Fibroblast of the aortic adventitia (primary cell): ENCODE measurements around the gene ZNF304. TPM values are rescaled to one million over a fixed set of nuclear protein-coding genes. Genes with fewer than 3 reads are reported as not detected.

ENCODE experiments used
- DNase-seq: peaks from one replicate; pipeline ENCODE4 v3.0.0-alpha.2; 2010; ENCODE audit warnings: low read depth
- H3K4me3 ChIP-seq: 2 replicates; pipeline ENCODE4 v1.5.1; 2011; ENCODE audit warnings: low read depth, mild to moderate bottlenecking, control low read depth, low read length, moderate library complexity
- CTCF ChIP-seq: IDR thresholded peaks from 2 replicates; pipeline ENCODE4 v1.5.1; 2011; ENCODE audit warnings: mild to moderate bottlenecking, low read length, control low read depth, inconsistent platforms; ENCODE audit not compliant: insufficient read depth
- total RNA-seq: library from RNA; depleted of rRNA; stranded (reverse); fragments of >200 nt; gene quantifications from 2 replicates; pipeline ENCODE4 v1.2.3, GENCODE V29; 2012; ENCODE audit warnings: low replicate concordance

The ZNF304 gene
- total RNA-seq, 1 donor = 9.7 TPM

DNA sequence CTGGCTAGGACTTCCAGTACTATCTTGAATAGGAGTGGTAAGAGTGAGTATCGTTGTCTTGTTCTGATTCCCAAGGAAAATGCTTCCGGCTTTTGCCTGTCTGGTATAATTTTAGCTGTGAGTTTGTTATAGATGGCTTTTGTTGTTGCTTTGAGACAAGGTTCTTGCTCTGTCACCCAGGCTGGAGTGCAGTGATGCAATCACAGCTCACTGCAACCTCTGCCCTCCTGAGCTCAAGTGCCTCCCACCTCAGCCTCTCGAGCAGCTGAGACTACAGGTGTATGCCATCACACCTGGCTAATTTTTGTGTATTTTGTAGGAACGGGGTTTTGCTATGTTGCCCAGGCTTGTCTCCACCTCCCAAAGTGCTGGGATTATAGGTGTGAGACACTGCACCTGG is 36.9 kb upstream of the ZNF304 start:
- H3K4me3 ChIP-seq = no peak overlapping the region
- no peak for DNase-seq
- TF ChIP-seq CTCF = no peak

DNA sequence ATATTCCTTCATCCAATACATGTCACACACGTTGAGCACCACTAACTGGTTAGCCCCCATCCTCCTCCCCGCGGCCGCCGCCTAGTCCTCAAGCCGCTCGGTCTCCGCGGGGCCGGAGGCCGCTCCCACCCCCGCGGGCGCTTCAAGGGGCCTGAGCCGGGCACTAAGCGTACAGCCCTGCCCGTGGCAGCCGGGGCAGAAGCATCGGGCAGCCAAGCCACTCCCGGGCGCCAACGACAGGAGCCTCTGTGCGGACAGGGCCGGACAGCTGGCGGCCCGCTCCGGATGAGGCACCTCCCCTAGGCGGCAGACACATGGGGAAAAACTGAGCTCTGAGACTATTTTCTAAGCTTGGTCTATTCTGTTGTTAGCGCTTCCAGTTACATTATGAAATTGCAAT is 33.6 kb upstream of the ZNF304 start:
- DNase-seq = no peak
- peak overlapping the region; percentile 5 for H3K4me3 ChIP-seq
- no peak for TF ChIP-seq CTCF

DNA sequence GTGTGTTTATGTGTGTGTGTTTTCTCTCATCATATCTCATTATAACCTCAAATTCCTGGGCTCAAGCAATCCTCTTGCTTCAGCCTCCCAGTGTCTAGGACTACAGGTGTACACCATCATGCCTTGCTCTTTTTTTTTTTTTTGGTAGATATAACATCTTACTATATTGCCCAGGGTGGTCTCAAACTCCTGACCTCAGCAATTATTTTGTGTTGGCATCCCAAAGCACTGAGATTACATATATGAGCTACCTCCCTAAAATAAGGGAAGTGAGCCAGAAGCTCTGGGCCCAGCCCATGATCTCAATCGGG is 31.2 kb upstream of the ZNF304 start:
- TF ChIP-seq CTCF = no peak

DNA sequence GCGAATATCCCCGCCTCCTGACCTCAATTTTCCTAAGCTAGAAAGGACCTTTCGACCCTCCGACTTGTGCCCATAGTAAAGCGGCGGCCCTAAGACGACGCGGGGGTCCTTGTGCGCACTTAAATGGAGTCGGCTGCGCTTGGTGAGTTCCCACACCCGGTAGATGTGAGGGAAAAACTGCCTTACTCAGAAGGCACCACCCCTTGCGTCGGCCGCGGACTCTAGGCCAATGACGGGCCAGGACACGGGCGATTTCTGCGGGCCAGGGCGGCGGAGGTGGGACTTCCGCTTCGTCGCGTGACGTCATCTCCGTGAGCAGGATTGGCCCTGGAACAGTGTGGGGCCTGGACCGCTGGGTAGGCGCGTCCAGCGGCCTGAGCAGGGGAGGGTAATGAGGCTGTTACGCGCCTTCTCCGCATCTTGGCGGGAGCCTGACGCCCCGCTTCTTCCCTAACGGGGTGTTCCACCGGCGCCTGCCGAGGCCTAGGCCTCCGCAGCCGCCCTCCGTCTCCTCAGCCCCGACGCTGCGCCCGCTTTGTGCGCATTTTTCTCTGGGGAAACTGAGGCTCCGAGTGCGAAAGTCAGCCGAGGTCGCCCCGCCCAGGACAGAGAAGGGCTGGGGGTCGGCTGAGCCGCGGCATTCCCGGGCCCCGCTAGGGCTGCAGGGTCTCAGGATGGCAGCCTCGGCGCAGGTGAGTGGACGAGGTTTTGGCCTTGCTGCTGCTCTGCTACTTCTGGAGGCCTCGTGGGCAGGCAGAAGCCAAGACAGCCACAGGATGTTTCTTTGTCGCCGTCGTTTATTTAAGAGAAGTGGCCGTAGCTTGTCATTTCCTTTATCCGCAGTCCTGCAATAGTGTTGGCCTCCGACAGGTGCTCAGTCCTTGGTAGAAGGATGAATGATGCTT is 30.6 kb upstream of the ZNF304 start, which contains the start of gene ZNF543:
Gene ZNF543 (plus strand): TSS at position 293 of the 905 bp plus-strand sequence. CDS start 382 bp downstream, at position 675.
- peak; percentile 95 for DNase-seq
- H3K4me3 ChIP-seq = peak within 1 kb of the TSS; percentile 85
- TF ChIP-seq CTCF = no peak

More for the DNA sequence above, 31.2 kb upstream of the ZNF304 start:
- DNase-seq = no peak
- H3K4me3 ChIP-seq = peak overlapping the region; percentile 85

DNA sequence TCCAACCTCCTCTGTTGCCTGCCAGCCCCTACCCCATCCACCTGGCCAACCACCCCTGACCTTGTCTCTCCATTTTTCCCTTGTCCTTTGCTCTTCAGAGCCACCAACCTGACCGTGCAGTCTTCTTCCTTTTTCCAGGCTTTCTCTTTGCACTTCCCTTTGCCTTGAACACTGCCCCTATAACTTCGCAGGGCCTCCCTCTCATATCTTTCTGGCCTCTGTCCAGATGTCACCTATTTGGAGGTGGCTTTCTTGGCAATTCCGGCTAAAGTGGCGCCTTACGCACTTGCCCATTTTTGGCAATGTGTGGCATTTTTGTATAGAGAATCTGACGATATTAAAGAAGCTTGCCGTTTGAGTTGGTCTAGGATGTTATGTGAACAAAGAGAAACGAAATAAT is 30.0 kb upstream of the ZNF304 start:
- DNase-seq = no peak
- peak overlapping the region; percentile 85 for H3K4me3 ChIP-seq
- no peak for TF ChIP-seq CTCF

- TF ChIP-seq CTCF = no peak
- H3K4me3 ChIP-seq = peak overlapping the region; percentile 85
These were observed 29.3 kb upstream of the ZNF304 start for GRCh38 chr19:57321751-57322150.

GRCh38 chr19:57324992-57325391 is 26.1 kb upstream of the ZNF304 start:
- no peak overlapping the region for H3K4me3 ChIP-seq
- DNase-seq = no peak
- TF ChIP-seq CTCF = no peak

More at GRCh38 chr19:57321751-57322150, 29.3 kb upstream of the ZNF304 start:
- no peak for DNase-seq
